Breast epithelium (tissue), 3 donors: ENCODE measurements around the gene LRRN2.

Source experiments
- POLR2A ChIP-seq: fragments of 450-650 bp; IDR thresholded peaks from one replicate; pipeline ENCODE4 v1.6.1; 2016; ENCODE audit warnings: antibody characterized with exemption, mild to moderate bottlenecking, moderate library complexity
- POLR2AphosphoS5 ChIP-seq, 3 donors: sonication (generic); formaldehyde crosslinking; IDR thresholded peaks; one replicate each; pipeline ENCODE4 v1.6.1; 2017; ENCODE audit warnings: antibody characterized with exemption in 3 of 3
- TF ChIP-seq, protein P1 (sequence below), 3 donors: fragments of 450-650 bp; IDR thresholded peaks; one replicate each; pipeline ENCODE4 v1.5.1; 2016 to 2017; ENCODE audit warnings: antibody characterized with exemption in 3 of 3, mild to moderate bottlenecking in 3 of 3, moderate library complexity in 3 of 3

- no peak for TF ChIP-seq POLR2AphosphoS5 (IDR thresholded peaks at IDR 0.05)
- TF ChIP-seq, protein P1, sequence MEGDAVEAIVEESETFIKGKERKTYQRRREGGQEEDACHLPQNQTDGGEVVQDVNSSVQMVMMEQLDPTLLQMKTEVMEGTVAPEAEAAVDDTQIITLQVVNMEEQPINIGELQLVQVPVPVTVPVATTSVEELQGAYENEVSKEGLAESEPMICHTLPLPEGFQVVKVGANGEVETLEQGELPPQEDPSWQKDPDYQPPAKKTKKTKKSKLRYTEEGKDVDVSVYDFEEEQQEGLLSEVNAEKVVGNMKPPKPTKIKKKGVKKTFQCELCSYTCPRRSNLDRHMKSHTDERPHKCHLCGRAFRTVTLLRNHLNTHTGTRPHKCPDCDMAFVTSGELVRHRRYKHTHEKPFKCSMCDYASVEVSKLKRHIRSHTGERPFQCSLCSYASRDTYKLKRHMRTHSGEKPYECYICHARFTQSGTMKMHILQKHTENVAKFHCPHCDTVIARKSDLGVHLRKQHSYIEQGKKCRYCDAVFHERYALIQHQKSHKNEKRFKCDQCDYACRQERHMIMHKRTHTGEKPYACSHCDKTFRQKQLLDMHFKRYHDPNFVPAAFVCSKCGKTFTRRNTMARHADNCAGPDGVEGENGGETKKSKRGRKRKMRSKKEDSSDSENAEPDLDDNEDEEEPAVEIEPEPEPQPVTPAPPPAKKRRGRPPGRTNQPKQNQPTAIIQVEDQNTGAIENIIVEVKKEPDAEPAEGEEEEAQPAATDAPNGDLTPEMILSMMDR (IDR thresholded peaks at IDR 0.05) = no peak
- TF ChIP-seq POLR2A = no peak
Measured at GRCh38 chr1:204731509-204731908, 46.0 kb upstream of the LRRN2 start.
